ENCODE measurements around the gene ARHGAP26.

The ARHGAP26 gene

DNA sequence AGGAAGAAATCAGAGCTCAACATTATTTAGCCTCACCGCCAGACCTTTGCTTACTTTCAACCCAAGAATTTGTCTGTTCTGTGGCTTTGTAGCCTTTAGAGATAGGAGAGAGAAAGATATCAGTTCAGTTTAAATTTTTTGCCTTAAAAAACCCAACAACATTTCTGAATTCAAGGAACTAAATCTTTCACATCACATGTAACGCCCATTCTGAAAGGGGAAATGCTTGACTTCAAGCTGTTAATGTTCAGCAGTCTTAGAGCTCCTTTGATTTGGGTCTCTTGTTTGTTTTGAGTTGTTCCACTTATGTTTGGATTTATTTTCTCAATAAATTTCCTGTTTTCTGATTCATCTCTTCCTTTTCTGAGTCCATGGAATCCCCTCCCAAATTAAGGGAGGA lies 294.5 kb downstream of the ARHGAP26 start:
- Histone ChIP-seq H2BK12ac (ENCODE audit: low read length in 2 of 2) (no peak overlapping the region), H4K91ac (ENCODE audit: low read length) (no peak overlapping the region), H3K9ac (ENCODE audit: low read length) (peak overlapping the region; percentile 70), H3K18ac (ENCODE audit: low read depth in 1 of 2, low read length in 2 of 2) (no peak overlapping the region), H3K27ac (ENCODE audit: low read length, poor library complexity, severe bottlenecking) (no peak overlapping the region), H3K27me3 (ENCODE audit: control insufficient read depth in 1 of 2, insufficient read depth in 1 of 2, low read length in 2 of 2) (no peaks in the 10 kb centered on the region), H3K4me3 (ENCODE audit: insufficient read depth in 1 of 2, low read depth in 1 of 2, low read length in 2 of 2) (peak overlapping the region in 1 of 2 experiments; percentile 10), H2AFZ (ENCODE audit: low read depth, low read length) (no peak overlapping the region), H3K79me1 (replicated peaks; ENCODE audit: low read length, poor library complexity, severe bottlenecking) (no peaks in the 10 kb centered on the region), H2BK120ac (ENCODE audit: low read depth, low read length) (no peak overlapping the region), H3K9me3 (ENCODE audit: control insufficient read depth, low read length) (no peaks in the 10 kb centered on the region), H2AK5ac (ENCODE audit: low read length, severe bottlenecking) (no peak overlapping the region), H3K4me1 (ENCODE audit: control insufficient read depth, insufficient read depth, low read depth, low read length) (peaks cover 4% of the 10 kb centered on the region), H3K36me3 (ENCODE audit: control insufficient read depth in 1 of 2, insufficient read depth in 2 of 2, low read depth in 1 of 2, low read length in 2 of 2) (no peaks in the 10 kb centered on the region), H3K14ac (ENCODE audit: low read length in 2 of 2) (no peak overlapping the region), H2BK5ac (ENCODE audit: low read depth, low read length, poor library complexity, severe bottlenecking) (no peak overlapping the region), H2BK15ac (ENCODE audit: low read depth, poor library complexity, severe bottlenecking) (no peak overlapping the region), H3K23ac (ENCODE audit: low read length in 2 of 2) (no peak overlapping the region), H3K4ac (ENCODE audit: low read depth in 1 of 2, low read length in 2 of 2) (no peak overlapping the region), H4K8ac (ENCODE audit: low read length) (no peak overlapping the region), H3K4me2 (ENCODE audit: low read length, poor library complexity, severe bottlenecking) (no peak overlapping the region)
- DNase-seq: no peak
- 67% methylated on average over 1 of the region's 2 CpGs for WGBS

- no peaks in the 10 kb centered on the region for H3K27me3 ChIP-seq (ENCODE audit: control insufficient read depth in 1 of 2, insufficient read depth in 1 of 2, low read length in 2 of 2)
- peak; percentile 83 for DNase-seq
- 63% methylated on average over 10 of the region's 10 CpGs for WGBS
Measured at GRCh38 chr5:143065185-143065965, 295.2 kb downstream of the ARHGAP26 start.

DNA sequence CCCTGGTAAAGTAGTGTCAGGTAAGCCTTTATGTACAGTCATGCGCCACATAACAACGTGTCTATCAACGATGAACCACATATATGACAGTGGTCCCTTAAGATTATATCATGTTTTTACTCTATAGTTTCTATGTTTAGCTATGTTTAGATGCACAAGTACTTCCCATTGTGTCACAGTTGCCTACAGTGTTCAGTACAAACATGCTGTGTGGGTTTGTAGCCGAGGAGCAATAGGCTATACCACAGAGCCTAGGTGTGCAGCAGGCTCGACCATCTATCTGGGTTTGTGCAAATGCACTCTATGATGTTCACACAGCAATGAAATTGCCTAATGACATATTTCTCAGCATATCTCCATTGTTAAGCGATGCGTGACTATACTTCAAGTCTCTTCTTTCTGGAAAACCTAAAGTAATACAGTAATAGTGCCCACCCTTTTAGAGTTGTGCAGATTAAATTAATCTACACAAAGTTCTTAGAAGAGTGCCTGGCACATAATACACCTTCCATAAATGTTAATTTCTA lies 295.9 kb downstream of the ARHGAP26 start:
- H3K18ac ChIP-seq (ENCODE audit: low read depth in 1 of 2, low read length in 2 of 2): no peak overlapping the region
- DNase-seq: no peak
- H4K91ac ChIP-seq (ENCODE audit: low read length): no peak overlapping the region
- no peaks in the 10 kb centered on the region for H3K36me3 ChIP-seq (ENCODE audit: control insufficient read depth in 1 of 2, insufficient read depth in 2 of 2, low read depth in 1 of 2, low read length in 2 of 2)
- H2BK5ac ChIP-seq (ENCODE audit: low read depth, low read length, poor library complexity, severe bottlenecking): no peak overlapping the region
- H2BK15ac ChIP-seq (ENCODE audit: low read depth, poor library complexity, severe bottlenecking): no peak overlapping the region
- H3K4ac ChIP-seq (ENCODE audit: low read depth in 1 of 2, low read length in 2 of 2): no peak overlapping the region
- H3K4me2 ChIP-seq (ENCODE audit: low read length, poor library complexity, severe bottlenecking): no peak overlapping the region
- H3K79me1 ChIP-seq (replicated peaks; ENCODE audit: low read length, poor library complexity, severe bottlenecking): no peaks in the 10 kb centered on the region
- H3K27ac ChIP-seq (ENCODE audit: low read length, poor library complexity, severe bottlenecking): no peak overlapping the region
- no peak overlapping the region for H3K4me3 ChIP-seq (ENCODE audit: insufficient read depth in 1 of 2, low read depth in 1 of 2, low read length in 2 of 2)
- no peaks in the 10 kb centered on the region for H3K9me3 ChIP-seq (ENCODE audit: control insufficient read depth, low read length)
- no peak overlapping the region for H4K8ac ChIP-seq (ENCODE audit: low read length)
- peak overlapping the region; percentile 45 for H2BK120ac ChIP-seq (ENCODE audit: low read depth, low read length)
- H2AK5ac ChIP-seq (ENCODE audit: low read length, severe bottlenecking): no peak overlapping the region
- no peak overlapping the region for H3K23ac ChIP-seq (ENCODE audit: low read length in 2 of 2)
- peak overlapping the region in 1 of 2 experiments; percentile 27 for H2BK12ac ChIP-seq (ENCODE audit: low read length in 2 of 2)
- H2AFZ ChIP-seq (ENCODE audit: low read depth, low read length): no peak overlapping the region
- no peaks in the 10 kb centered on the region for H3K27me3 ChIP-seq (ENCODE audit: control insufficient read depth in 1 of 2, insufficient read depth in 1 of 2, low read length in 2 of 2)
- H3K4me1 ChIP-seq (ENCODE audit: control insufficient read depth, insufficient read depth, low read depth, low read length): peaks cover 2% of the 10 kb centered on the region
- 100% methylated on average over 4 of the region's 7 CpGs for WGBS
- H3K14ac ChIP-seq (ENCODE audit: low read length in 2 of 2): no peak overlapping the region
- peak overlapping the region; percentile 70 for H3K9ac ChIP-seq (ENCODE audit: low read length)

More at GRCh38 chr5:143065185-143065965, 295.2 kb downstream of the ARHGAP26 start:
- H3K9me3 ChIP-seq (ENCODE audit: control insufficient read depth, low read length): no peaks in the 10 kb centered on the region
- no peak overlapping the region for H2BK5ac ChIP-seq (ENCODE audit: low read depth, low read length, poor library complexity, severe bottlenecking)
- peaks cover 4% of the 10 kb centered on the region for H3K4me1 ChIP-seq (ENCODE audit: control insufficient read depth, insufficient read depth, low read depth, low read length)
- peak overlapping the region in 1 of 2 experiments; percentile 10 for H3K4me3 ChIP-seq (ENCODE audit: insufficient read depth in 1 of 2, low read depth in 1 of 2, low read length in 2 of 2)
- H3K4ac ChIP-seq (ENCODE audit: low read depth in 1 of 2, low read length in 2 of 2): peak overlapping the region in 1 of 2 experiments; percentile 40
- no peak overlapping the region for H3K27ac ChIP-seq (ENCODE audit: low read length, poor library complexity, severe bottlenecking)
- H2BK12ac ChIP-seq (ENCODE audit: low read length in 2 of 2): peak overlapping the region; percentile 57 to 89
- H3K23ac ChIP-seq (ENCODE audit: low read length in 2 of 2): peak overlapping the region in 1 of 2 experiments; percentile 41
- no peaks in the 10 kb centered on the region for H3K36me3 ChIP-seq (ENCODE audit: control insufficient read depth in 1 of 2, insufficient read depth in 2 of 2, low read depth in 1 of 2, low read length in 2 of 2)
- H3K9ac ChIP-seq (ENCODE audit: low read length): peak overlapping the region; percentile 70
- H2BK120ac ChIP-seq (ENCODE audit: low read depth, low read length): peak overlapping the region; percentile 45
- peak overlapping the region; percentile 79 for H4K8ac ChIP-seq (ENCODE audit: low read length)
- H3K4me2 ChIP-seq (ENCODE audit: low read length, poor library complexity, severe bottlenecking): no peak overlapping the region
- H2AFZ ChIP-seq (ENCODE audit: low read depth, low read length): no peak overlapping the region
- H3K14ac ChIP-seq (ENCODE audit: low read length in 2 of 2): peak overlapping the region in 1 of 2 experiments; percentile 80
- peak overlapping the region; percentile 63 to 85 for H3K18ac ChIP-seq (ENCODE audit: low read depth in 1 of 2, low read length in 2 of 2)
- H2BK15ac ChIP-seq (ENCODE audit: low read depth, poor library complexity, severe bottlenecking): peak overlapping the region; percentile 21
- H3K79me1 ChIP-seq (replicated peaks; ENCODE audit: low read length, poor library complexity, severe bottlenecking): no peaks in the 10 kb centered on the region
- peak overlapping the region; percentile 81 for H4K91ac ChIP-seq (ENCODE audit: low read length)
- no peak overlapping the region for H2AK5ac ChIP-seq (ENCODE audit: low read length, severe bottlenecking)

GRCh38 chr5:143066556-143067281 lies 296.5 kb downstream of the ARHGAP26 start:
- H3K14ac ChIP-seq (ENCODE audit: low read length in 2 of 2): no peak overlapping the region
- no peak overlapping the region for H4K8ac ChIP-seq (ENCODE audit: low read length)
- peaks cover 2% of the 10 kb centered on the region for H3K4me1 ChIP-seq (ENCODE audit: control insufficient read depth, insufficient read depth, low read depth, low read length)
- H3K18ac ChIP-seq (ENCODE audit: low read depth in 1 of 2, low read length in 2 of 2): no peak overlapping the region
- no peak overlapping the region for H2BK5ac ChIP-seq (ENCODE audit: low read depth, low read length, poor library complexity, severe bottlenecking)
- WGBS: 65% methylated on average over 3 of the region's 8 CpGs
- no peak overlapping the region for H3K4me2 ChIP-seq (ENCODE audit: low read length, poor library complexity, severe bottlenecking)
- H2AFZ ChIP-seq (ENCODE audit: low read depth, low read length): no peak overlapping the region
- H2BK12ac ChIP-seq (ENCODE audit: low read length in 2 of 2): peak overlapping the region in 1 of 2 experiments; percentile 29
- H3K79me1 ChIP-seq (replicated peaks; ENCODE audit: low read length, poor library complexity, severe bottlenecking): no peaks in the 10 kb centered on the region
- peak overlapping the region; percentile 70 for H3K9ac ChIP-seq (ENCODE audit: low read length)
- no peak overlapping the region for H3K27ac ChIP-seq (ENCODE audit: low read length, poor library complexity, severe bottlenecking)
- no peaks in the 10 kb centered on the region for H3K27me3 ChIP-seq (ENCODE audit: control insufficient read depth in 1 of 2, insufficient read depth in 1 of 2, low read length in 2 of 2)
- no peak overlapping the region for H2BK120ac ChIP-seq (ENCODE audit: low read depth, low read length)
- no peaks in the 10 kb centered on the region for H3K36me3 ChIP-seq (ENCODE audit: control insufficient read depth in 1 of 2, insufficient read depth in 2 of 2, low read depth in 1 of 2, low read length in 2 of 2)
- no peak overlapping the region for H3K23ac ChIP-seq (ENCODE audit: low read length in 2 of 2)
- H3K4me3 ChIP-seq (ENCODE audit: insufficient read depth in 1 of 2, low read depth in 1 of 2, low read length in 2 of 2): peak overlapping the region in 1 of 2 experiments; percentile 13
- no peaks in the 10 kb centered on the region for H3K9me3 ChIP-seq (ENCODE audit: control insufficient read depth, low read length)
- peak overlapping the region in 1 of 2 experiments; percentile 68 for H3K4ac ChIP-seq (ENCODE audit: low read depth in 1 of 2, low read length in 2 of 2)
- H4K91ac ChIP-seq (ENCODE audit: low read length): no peak overlapping the region
- H2BK15ac ChIP-seq (ENCODE audit: low read depth, poor library complexity, severe bottlenecking): no peak overlapping the region
- no peak for DNase-seq
- H2AK5ac ChIP-seq (ENCODE audit: low read length, severe bottlenecking): no peak overlapping the region
